SK-N-MC (cell line): ENCODE results near the gene MORC3.
"Not testable (repeated sequence)": the region's sequence is repeated elsewhere in the genome, so short reads cannot be mapped to it uniquely, and the experiment has no call there.

Experiments
- EZH2 ChIP-seq: fragments of 200-600 bp; sonication (generic); IDR thresholded peaks from one replicate; pipeline ENCODE4 v1.6.1; 2017; ENCODE audit warnings: antibody characterized with exemption
- FOXP2 ChIP-seq: optimal IDR thresholded peaks from 2 replicates; pipeline ENCODE3; 2011; ENCODE audit warnings: mild to moderate bottlenecking, moderate library complexity; ENCODE audit not compliant: insufficient read depth; ENCODE audit errors: extremely low read length, control extremely low read depth
- POLR2AphosphoS5 ChIP-seq: IDR thresholded peaks from 2 replicates; pipeline ENCODE4 v1.6.1; 2012; ENCODE audit warnings: mild to moderate bottlenecking, low read depth, low read length, borderline replicate concordance

DNA sequence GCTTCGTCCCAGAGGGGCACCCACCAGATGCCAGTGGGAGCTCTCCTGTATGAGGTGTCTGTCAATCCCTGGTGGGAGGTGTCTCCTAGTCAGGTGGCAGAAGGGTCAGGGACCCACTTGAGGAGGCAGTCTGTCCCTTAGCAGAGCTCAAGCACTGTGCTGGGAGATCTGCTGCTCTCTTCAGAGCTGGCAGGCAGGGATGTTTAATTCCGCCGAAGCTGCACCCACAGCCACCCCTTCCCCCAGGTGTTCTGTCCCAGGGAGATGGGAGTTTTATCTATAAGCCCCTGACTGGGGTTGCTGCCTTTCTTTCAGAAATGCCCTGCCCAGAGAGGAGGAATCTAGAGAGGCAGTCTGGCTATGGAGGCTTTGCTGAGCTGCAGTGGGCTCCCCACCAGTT, 4.0 kb upstream of the MORC3 start:
- TF ChIP-seq POLR2AphosphoS5, FOXP2, EZH2: not testable (repeated sequence)
